ENCODE data around the gene RAB6B.

The RAB6B gene

DNA sequence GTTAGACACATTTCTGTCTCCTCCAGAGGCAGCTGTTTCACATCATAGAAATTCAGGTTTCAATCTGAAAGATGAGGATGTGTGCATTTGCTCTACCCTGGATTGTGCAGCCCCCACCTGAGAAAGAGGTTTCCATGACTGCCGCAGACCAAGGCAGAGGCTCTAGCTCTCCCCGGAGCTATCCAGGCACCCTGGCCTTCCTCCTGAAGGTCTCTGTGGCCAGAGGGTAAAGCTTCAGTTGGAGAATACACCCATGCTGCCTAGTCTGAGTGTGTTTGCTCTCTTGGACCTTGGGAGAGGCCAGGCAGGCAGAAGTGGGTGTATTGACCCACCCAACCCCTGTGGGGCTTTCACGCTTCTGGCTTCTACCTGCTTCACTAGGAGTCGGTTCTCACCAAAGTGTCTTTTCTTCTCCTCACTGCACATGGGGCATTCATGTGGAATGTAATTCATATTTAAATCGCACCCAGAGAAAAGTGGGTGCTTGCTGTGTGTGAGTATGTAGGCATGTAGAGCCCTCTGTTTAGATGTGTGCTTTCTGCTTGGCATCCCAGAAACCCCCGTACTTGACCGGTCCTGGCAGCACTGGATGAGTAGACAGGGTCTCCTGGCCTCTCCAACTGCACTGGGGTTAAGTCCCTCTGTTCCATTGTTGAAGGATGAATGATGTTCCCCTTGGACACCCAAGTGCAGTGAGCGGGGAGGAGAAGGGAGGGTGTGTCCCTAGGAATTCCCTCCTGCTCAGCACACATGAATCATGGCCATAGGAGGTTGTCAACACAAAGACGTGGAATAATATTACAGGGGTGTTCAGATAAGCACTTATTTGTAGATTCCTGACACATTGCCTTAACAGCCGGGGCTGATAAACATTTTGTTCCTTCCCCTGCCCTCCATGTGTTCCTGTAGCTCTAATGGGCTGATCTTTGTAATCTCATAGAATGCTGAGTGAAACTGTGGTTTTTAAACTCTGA lies 20.3 kb upstream of the RAB6B start:
- H3K27me3 ChIP-seq (replicated peaks; ENCODE audit: control insufficient read depth, insufficient read depth, low read length, poor library complexity, severe bottlenecking), result no peaks in the 10 kb centered on the region
- no peak for DNase-seq
- H3K36me3 ChIP-seq (ENCODE audit: control insufficient read depth, insufficient read depth, low read length), result no peaks in the 10 kb centered on the region
- no peak overlapping the region for H3K4me3 ChIP-seq (ENCODE audit: insufficient read depth, low read depth, low read length, poor library complexity, severe bottlenecking)
- H3K9me3 ChIP-seq (ENCODE audit: control insufficient read depth, low read length), result no peaks in the 10 kb centered on the region
- no peaks in the 10 kb centered on the region for H3K4me1 ChIP-seq (ENCODE audit: control insufficient read depth, insufficient read depth, low read length, poor library complexity, severe bottlenecking)
- no peak overlapping the region for H3K27ac ChIP-seq (ENCODE audit: insufficient read depth, low read length, poor library complexity, severe bottlenecking)

DNA sequence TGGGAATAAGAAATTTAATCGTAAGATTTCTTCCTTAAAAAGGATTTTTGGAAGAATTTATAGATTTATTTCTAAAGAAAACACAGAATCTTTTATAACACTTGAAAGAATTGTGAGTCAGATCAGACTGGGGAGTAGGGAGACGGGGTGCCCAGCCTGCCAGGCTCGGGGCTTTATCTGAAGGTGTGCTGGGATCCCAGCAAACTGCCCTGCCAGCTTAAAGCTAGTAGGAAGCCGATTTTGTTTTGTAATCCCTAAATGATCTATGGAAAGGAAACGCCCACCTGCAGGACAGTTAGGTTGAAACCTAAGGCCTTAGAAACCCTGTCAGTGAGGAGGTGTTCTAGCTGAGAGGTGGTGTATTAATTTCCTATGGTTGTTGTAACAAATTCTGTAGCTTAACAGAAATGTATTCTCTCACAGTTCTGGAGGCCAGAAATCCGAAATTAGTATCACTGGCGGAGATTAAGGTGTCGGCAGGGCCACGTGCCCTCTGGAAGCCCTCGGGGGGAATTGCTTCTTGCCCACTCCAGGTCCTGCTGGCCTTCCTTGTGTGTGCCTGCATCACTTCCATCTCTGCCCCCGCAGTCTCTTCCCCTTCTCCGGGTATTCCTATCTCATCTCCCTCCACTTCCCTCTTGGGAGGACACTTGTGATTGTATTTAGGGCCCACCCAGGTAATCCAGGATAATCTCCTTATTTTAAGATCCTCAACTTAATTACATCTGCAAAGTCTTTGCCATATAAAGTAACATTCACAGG lies 19.3 kb upstream of the RAB6B start:
- no peaks in the 10 kb centered on the region for H3K4me1 ChIP-seq (ENCODE audit: control insufficient read depth, insufficient read depth, low read length, poor library complexity, severe bottlenecking)
- no peaks in the 10 kb centered on the region for H3K9me3 ChIP-seq (ENCODE audit: control insufficient read depth, low read length)
- no peaks in the 10 kb centered on the region for H3K27me3 ChIP-seq (replicated peaks; ENCODE audit: control insufficient read depth, insufficient read depth, low read length, poor library complexity, severe bottlenecking)
- no peaks in the 10 kb centered on the region for H3K36me3 ChIP-seq (ENCODE audit: control insufficient read depth, insufficient read depth, low read length)
- H3K4me3 ChIP-seq (ENCODE audit: insufficient read depth, low read depth, low read length, poor library complexity, severe bottlenecking), result no peak overlapping the region
- H3K27ac ChIP-seq (ENCODE audit: insufficient read depth, low read length, poor library complexity, severe bottlenecking), result no peak overlapping the region
- no peak for DNase-seq

GRCh38 chr3:133910422-133910821 lies 14.7 kb upstream of the RAB6B start:
- H3K4me3 ChIP-seq (ENCODE audit: insufficient read depth, low read depth, low read length, poor library complexity, severe bottlenecking), result no peak overlapping the region
- H3K27ac ChIP-seq (ENCODE audit: insufficient read depth, low read length, poor library complexity, severe bottlenecking), result no peak overlapping the region
- no peaks in the 10 kb centered on the region for H3K36me3 ChIP-seq (ENCODE audit: control insufficient read depth, insufficient read depth, low read length)
- H3K4me1 ChIP-seq (ENCODE audit: control insufficient read depth, insufficient read depth, low read length, poor library complexity, severe bottlenecking), result no peaks in the 10 kb centered on the region
- H3K27me3 ChIP-seq (replicated peaks; ENCODE audit: control insufficient read depth, insufficient read depth, low read length, poor library complexity, severe bottlenecking), result no peaks in the 10 kb centered on the region
- H3K9me3 ChIP-seq (ENCODE audit: control insufficient read depth, low read length), result no peaks in the 10 kb centered on the region
- DNase-seq, result no peak

DNA sequence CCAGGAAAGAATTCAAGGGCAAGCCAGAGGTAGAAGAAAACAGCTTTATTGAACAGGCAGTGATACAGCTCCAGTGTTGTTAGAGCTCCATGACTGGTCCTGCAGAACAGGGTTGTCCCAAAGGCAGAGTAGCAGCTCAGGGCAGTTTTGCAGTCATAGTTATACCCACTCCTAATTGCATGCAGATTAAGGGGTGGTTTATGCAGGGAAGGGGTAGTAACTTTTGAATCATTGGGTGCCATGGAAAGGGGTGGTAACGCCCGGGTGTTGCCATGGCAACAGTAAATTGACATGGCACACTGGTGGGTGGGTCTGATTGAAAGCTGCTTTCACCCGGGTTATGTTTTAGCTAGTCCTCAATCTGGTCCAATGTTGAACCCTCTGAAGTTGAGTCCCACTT lies 9.7 kb upstream of the RAB6B start:
- Histone ChIP-seq H3K36me3 (ENCODE audit: control insufficient read depth, insufficient read depth, low read length) (no peaks in the 10 kb centered on the region), H3K4me1 (ENCODE audit: control insufficient read depth, insufficient read depth, low read length, poor library complexity, severe bottlenecking) (no peaks in the 10 kb centered on the region), H3K9me3 (ENCODE audit: control insufficient read depth, low read length) (no peaks in the 10 kb centered on the region), H3K27me3 (replicated peaks; ENCODE audit: control insufficient read depth, insufficient read depth, low read length, poor library complexity, severe bottlenecking) (no peaks in the 10 kb centered on the region), H3K27ac (ENCODE audit: insufficient read depth, low read length, poor library complexity, severe bottlenecking) (no peak overlapping the region), H3K4me3 (ENCODE audit: insufficient read depth, low read depth, low read length, poor library complexity, severe bottlenecking) (no peak overlapping the region)
- DNase-seq, result no peak

- Histone ChIP-seq H3K4me3 (ENCODE audit: insufficient read depth, low read depth, low read length, poor library complexity, severe bottlenecking) (no peak overlapping the region), H3K4me1 (ENCODE audit: control insufficient read depth, insufficient read depth, low read length, poor library complexity, severe bottlenecking) (no peaks in the 10 kb centered on the region), H3K36me3 (ENCODE audit: control insufficient read depth, insufficient read depth, low read length) (no peaks in the 10 kb centered on the region), H3K27ac (ENCODE audit: insufficient read depth, low read length, poor library complexity, severe bottlenecking) (no peak overlapping the region), H3K9me3 (ENCODE audit: control insufficient read depth, low read length) (no peaks in the 10 kb centered on the region), H3K27me3 (replicated peaks; ENCODE audit: control insufficient read depth, insufficient read depth, low read length, poor library complexity, severe bottlenecking) (no peaks in the 10 kb centered on the region)
- DNase-seq, result no peak
These were observed 6.2 kb upstream of the RAB6B start for GRCh38 chr3:133901847-133902246.

- Histone ChIP-seq H3K4me3 (ENCODE audit: insufficient read depth, low read depth, low read length, poor library complexity, severe bottlenecking) (no peak overlapping the region), H3K4me1 (ENCODE audit: control insufficient read depth, insufficient read depth, low read length, poor library complexity, severe bottlenecking) (no peaks in the 10 kb centered on the region), H3K9me3 (ENCODE audit: control insufficient read depth, low read length) (no peaks in the 10 kb centered on the region), H3K36me3 (ENCODE audit: control insufficient read depth, insufficient read depth, low read length) (no peaks in the 10 kb centered on the region), H3K27ac (ENCODE audit: insufficient read depth, low read length, poor library complexity, severe bottlenecking) (no peak overlapping the region), H3K27me3 (replicated peaks; ENCODE audit: control insufficient read depth, insufficient read depth, low read length, poor library complexity, severe bottlenecking) (no peaks in the 10 kb centered on the region)
- DNase-seq, result no peak
These were observed 5.4 kb upstream of the RAB6B start for GRCh38 chr3:133901083-133901482.

GRCh38 chr3:133899311-133899710 lies 3.6 kb upstream of the RAB6B start:
- no peak for DNase-seq
- no peaks in the 10 kb centered on the region for H3K4me1 ChIP-seq (ENCODE audit: control insufficient read depth, insufficient read depth, low read length, poor library complexity, severe bottlenecking)
- no peaks in the 10 kb centered on the region for H3K36me3 ChIP-seq (ENCODE audit: control insufficient read depth, insufficient read depth, low read length)
- no peaks in the 10 kb centered on the region for H3K9me3 ChIP-seq (ENCODE audit: control insufficient read depth, low read length)
- H3K27me3 ChIP-seq (replicated peaks; ENCODE audit: control insufficient read depth, insufficient read depth, low read length, poor library complexity, severe bottlenecking), result no peaks in the 10 kb centered on the region
- H3K27ac ChIP-seq (ENCODE audit: insufficient read depth, low read length, poor library complexity, severe bottlenecking), result no peak overlapping the region
- no peak overlapping the region for H3K4me3 ChIP-seq (ENCODE audit: insufficient read depth, low read depth, low read length, poor library complexity, severe bottlenecking)

- H3K9me3 ChIP-seq (ENCODE audit: control insufficient read depth, low read length), result no peaks in the 10 kb centered on the region
- no peaks in the 10 kb centered on the region for H3K36me3 ChIP-seq (ENCODE audit: control insufficient read depth, insufficient read depth, low read length)
- DNase-seq, result no peak
- H3K27ac ChIP-seq (ENCODE audit: insufficient read depth, low read length, poor library complexity, severe bottlenecking), result no peak overlapping the region
- H3K4me1 ChIP-seq (ENCODE audit: control insufficient read depth, insufficient read depth, low read length, poor library complexity, severe bottlenecking), result no peaks in the 10 kb centered on the region
- no peak overlapping the region for H3K4me3 ChIP-seq (ENCODE audit: insufficient read depth, low read depth, low read length, poor library complexity, severe bottlenecking)
- no peaks in the 10 kb centered on the region for H3K27me3 ChIP-seq (replicated peaks; ENCODE audit: control insufficient read depth, insufficient read depth, low read length, poor library complexity, severe bottlenecking)
These were observed 1.9 kb upstream of the RAB6B start for GRCh38 chr3:133897547-133897946.

DNA sequence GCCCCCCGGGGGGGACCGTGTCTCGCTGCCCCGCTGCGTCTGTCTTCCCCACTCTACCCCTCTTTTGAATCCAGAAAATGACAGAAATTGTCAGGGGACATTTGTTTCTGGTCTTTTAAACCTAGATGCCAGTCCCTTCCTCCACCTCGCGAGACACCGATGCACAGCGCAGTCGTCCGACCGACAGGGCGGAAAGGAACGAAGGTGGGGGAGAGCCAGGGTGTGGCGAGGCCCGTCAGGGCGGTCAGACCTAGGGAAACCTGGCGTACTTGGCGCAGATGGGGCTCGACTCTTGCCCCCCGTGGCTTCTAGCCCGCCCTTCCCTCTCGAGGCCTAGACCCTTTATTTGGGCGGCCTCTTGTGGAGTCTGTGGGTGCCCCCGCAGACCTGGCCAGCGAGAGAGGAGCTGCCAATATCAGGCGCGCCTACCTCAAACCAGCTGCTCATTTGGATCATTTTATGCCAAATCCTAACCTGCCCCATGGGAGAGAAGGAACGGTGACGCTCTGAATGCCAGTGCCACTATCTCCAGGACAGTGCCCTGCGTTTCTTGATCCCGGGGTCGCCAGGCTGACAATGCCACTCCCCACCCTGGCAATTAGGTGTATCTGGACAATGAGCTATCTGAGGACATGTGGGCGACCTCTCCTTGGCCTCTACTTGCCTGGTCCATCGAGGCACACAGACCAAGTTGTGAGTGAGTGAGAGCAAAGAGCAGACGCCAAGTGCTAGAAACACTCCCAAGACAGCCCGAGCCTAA lies 500 bp upstream of the RAB6B start:
- Histone ChIP-seq H3K4me1 (ENCODE audit: control insufficient read depth, insufficient read depth, low read length, poor library complexity, severe bottlenecking) (no peaks in the 10 kb centered on the region), H3K27ac (ENCODE audit: insufficient read depth, low read length, poor library complexity, severe bottlenecking) (no peak overlapping the region), H3K4me3 (ENCODE audit: insufficient read depth, low read depth, low read length, poor library complexity, severe bottlenecking) (no peak overlapping the region), H3K9me3 (ENCODE audit: control insufficient read depth, low read length) (no peaks in the 10 kb centered on the region), H3K36me3 (ENCODE audit: control insufficient read depth, insufficient read depth, low read length) (no peaks in the 10 kb centered on the region), H3K27me3 (replicated peaks; ENCODE audit: control insufficient read depth, insufficient read depth, low read length, poor library complexity, severe bottlenecking) (no peaks in the 10 kb centered on the region)
- DNase-seq, result no peak
